Left kidney (tissue), 2 donors: ENCODE measurements around the gene ENPP6. TPM values are rescaled to one million over a fixed set of nuclear protein-coding genes. Genes with fewer than 3 reads are reported as not detected.
"Not testable (repeated sequence)": the region's sequence is repeated elsewhere in the genome, so short reads cannot be mapped to it uniquely, and the experiment has no call there.

ENCODE experiments used
- DNase-seq: peaks from one replicate; pipeline ENCODE4 v3.0.0-alpha.2; 2013
- polyA plus RNA-seq: library from polyadenylated mRNA; unstranded; fragments of 120-200 nt; gene quantifications from one replicate; pipeline ENCODE4 v1.2.1, GENCODE V29; 2013; ENCODE audit not compliant: insufficient read length

ENPP6 gene
- polyA plus RNA-seq, 1 donor: 9.2 TPM

GRCh38 chr4:184237612-184238011 lies 19.9 kb upstream of the ENPP6 start:
- no peak for DNase-seq

GRCh38 chr4:184235526-184235925 lies 17.9 kb upstream of the ENPP6 start:
- no peak for DNase-seq

- DNase-seq: no peak
Observed at GRCh38 chr4:184234155-184234554, 16.5 kb upstream of the ENPP6 start.

GRCh38 chr4:184232975-184233374 lies 15.3 kb upstream of the ENPP6 start:
- DNase-seq: no peak

DNA sequence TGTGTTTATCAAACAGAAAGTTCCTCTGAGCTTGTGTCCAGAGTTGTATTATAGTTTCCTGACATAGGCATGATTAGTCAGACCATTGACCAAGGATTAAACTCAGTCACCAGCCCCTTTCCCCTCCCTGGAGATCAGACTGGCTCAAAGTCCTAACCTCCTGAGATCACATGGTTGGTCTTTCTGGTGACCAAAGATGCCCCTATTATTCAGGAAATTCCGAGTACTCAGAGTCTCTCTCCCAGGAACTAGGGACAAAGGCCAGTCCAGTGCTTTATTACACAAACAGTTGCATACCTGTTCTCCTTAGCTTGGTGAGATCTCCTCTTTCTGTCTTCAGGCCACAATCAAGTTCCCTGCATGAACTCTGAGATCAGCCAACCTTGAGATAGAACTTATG lies 14.5 kb upstream of the ENPP6 start:
- DNase-seq: no peak

- no peak for DNase-seq
Observed at GRCh38 chr4:184231573-184231972, 13.9 kb upstream of the ENPP6 start.

DNA sequence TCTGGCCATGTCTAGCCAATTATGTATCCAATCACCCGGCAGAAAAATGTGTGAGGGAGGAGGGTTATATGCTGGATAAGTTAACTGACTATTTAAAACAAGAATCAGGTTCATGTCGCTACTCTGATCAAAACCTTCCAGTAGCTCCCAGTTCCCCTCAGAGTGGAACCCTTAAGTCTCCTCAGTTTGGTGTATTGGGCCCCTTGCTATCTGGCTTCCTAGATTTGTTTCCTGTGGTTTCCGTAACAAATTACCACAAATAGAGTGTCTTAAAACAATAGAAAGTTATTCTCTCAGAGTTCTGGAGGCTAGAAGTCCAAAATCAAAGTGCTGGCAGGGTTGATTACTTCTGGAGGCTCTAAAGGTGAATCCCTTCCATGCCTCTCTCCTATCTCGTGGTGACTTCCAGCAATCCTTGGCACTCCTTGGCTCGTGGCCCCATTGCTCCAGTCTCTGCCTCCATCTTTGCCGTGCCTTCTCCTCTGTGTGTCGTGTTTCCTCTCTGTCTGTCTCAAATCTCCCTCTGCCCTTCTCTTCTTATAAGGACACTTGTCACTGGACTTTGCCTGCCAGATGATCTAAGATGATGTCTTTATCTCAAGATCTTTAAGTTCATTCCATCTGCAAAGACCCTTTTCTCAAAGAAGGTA lies 10.5 kb upstream of the ENPP6 start:
- DNase-seq: no peak

GRCh38 chr4:184216515-184216914 lies 1.2 kb downstream of the ENPP6 start:
- DNase-seq: no peak

GRCh38 chr4:184215709-184216328 lies 1.9 kb downstream of the ENPP6 start:
- DNase-seq: no peak

- no peak for DNase-seq
Observed at GRCh38 chr4:184214931-184215330, 2.7 kb downstream of the ENPP6 start.

- DNase-seq: not testable (repeated sequence)
Observed at GRCh38 chr4:184207734-184208607, 9.7 kb downstream of the ENPP6 start.

DNA sequence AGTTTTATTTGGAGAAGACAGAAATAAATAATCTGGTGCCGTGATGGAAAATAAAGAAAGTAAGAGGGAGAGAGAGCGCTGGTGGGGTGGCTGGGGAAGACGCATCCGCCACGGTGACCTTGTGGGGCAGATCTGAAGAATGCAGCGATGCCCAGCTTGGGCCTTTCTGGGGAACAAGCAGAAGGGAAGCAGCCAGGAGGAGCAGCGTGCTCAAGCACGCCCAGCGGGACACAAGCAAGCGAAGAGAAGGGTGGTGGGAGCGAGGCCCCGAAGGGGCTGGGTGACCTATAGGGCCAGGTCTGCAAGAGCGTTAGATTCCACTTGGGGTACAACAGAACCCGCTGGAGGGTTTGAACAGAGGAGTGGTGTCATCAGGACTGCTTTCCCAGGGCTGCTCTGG lies 12.4 kb downstream of the ENPP6 start:
- DNase-seq: no peak

GRCh38 chr4:184203300-184203699 lies 14.4 kb downstream of the ENPP6 start:
- DNase-seq: no peak

DNA sequence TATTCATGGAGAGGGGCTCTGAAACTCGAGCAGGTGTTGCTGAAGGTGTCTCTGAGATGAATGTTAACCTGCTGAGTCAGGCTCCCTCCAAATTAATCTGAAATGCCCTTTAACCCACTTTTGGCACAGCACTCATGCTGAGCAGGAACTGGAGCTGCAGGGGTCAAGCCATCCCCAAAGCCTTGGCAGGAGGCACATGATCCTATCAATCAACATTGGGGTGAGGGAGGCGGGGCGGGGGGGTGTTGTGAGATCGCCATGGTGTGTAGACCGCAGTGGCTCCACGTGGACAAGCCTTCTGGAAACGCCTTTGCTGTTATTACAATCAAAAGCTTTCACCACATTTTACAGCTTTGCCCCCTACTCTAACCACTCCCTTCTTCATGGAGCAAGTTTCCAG lies 16.5 kb downstream of the ENPP6 start:
- no peak for DNase-seq

GRCh38 chr4:184200296-184200695 lies 17.4 kb downstream of the ENPP6 start:
- DNase-seq: no peak

DNA sequence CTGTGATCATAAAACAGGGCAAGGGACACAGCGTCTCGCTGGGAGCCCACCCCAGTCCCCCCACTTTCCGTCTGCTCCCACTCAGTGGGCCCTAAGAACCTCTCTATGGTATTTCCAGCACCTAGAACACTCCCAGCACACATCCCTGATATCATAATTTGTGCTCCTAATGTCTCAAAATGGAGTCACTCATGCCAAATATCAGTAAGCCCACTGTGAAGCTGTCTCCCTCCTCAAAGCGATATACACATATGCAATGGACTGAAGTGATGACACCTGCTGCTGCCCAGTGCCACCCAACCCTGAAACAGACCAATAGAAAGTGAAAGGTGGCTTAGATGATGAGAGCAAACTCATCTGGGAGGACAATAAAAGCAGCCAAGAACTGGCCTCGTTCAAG lies 17.9 kb downstream of the ENPP6 start:
- no peak for DNase-seq

DNA sequence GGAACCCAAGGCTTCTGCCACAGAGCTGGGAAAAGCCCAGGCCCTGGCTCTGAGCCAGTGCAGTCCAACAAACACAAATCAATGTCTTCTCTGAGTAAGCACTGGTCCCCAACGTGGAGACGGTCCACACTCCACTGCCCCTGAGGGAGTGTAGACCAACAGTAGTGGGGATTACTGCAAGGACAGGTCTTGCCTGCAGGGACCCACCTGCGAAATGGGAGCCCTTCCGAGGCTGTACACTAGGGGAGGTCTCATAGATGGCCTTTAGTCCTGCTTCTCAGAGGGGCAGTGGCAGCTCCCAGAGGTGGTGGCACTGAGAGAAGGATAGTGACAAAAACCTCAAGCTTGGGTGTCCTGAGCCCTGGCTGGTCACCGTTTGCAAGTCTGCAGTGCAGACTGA lies 19.5 kb downstream of the ENPP6 start:
- no peak for DNase-seq

DNA sequence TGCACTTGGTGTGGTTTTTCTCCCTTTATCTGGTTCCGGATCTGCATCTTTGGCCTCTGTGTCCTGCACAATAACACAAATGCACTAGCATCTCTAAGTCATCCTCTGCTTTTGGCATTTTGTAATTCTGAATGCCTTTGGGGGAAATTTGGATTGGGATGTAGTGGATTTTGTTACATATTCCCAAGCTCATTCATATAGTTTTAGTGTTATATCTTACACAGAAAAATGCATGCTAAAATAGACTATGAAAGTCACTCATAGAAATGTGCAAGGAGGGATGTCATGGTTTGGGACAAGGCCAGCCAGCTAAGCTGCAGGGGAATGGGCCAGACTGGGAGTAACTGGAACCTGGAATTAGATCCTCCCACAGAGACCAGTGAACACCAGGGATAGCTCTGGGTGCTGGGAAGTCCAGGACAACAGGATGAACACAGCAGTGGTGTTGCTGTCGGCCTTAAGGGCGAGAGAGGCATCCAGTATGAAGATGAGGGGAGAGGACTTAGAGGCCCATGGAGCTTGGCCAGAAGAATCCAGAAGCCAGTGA lies 20.1 kb downstream of the ENPP6 start:
- DNase-seq: no peak

DNA sequence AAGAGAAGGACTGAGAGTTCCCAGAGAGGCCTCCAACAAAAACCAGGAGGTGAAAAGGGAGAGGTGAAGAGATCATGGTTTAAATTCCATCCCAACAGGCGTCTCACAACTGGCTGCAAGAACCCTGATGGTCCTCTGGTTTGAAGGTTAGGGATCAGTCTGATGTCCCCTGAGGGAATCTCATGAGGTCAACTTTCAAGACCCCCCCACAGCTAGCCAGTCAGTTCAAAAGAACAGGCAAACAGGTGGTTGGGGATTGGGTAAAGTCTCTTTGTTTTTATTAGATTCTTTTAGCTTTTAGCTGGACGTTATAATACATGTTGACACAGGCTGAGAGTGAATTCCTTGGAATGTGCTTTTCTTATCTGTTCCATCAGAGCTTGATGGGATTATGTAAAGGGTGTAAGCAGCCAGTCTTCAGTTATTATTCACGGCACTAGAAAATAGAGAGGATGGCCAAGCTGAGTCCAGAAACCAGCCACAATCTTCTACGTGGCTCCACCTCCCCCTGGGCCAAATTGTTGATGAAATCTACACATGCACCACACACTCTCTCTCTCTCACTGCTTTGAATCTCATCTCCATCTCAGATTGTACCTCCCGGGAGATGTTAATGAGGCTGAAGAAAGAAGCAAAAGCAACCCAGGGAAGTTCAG lies 20.8 kb downstream of the ENPP6 start:
- DNase-seq: no peak

DNA sequence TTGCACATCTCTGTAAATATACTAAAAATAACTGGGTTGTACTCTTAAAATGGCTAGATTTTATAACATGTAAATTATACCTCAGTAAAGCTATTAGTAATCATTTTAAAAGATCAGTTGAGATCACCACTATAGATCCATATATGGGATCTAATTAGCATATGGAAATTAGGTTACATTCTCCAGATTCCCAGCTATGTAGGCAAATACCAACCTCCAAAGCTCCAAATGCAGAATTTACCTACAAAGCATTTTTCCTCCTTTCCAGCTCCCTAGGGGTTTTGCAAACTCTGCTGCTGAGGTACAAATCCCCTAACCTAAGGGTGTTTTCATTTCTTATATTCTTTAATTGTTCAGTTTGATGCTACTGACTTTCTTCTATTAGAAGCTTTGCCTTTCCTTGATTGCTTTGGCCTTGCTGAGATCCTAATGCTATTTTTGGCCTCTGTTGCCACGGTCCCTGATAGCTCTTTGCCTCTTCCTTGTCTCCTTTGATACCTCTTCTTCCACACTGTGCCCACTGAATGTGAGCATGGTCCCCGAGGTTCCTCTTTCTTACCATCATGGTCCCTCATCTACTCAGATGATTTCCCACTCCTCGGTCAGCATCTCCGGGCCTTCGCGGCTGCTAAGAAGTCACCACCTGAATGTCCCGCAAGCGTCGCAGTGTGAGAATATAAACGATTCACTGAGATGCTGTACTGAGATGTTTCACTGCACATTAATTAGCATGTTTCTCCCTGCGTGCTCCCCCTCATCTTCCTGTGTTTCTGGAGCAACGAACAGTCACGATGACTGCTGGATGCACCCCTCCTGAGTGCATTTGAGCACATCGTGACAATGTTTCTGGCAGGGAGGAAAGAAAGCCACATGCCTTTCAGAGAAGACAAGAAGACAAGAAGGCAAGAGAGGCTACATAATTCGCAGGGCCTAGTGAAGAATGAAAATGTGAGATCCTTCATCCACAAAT lies 23.8 kb downstream of the ENPP6 start:
- no peak for DNase-seq

GRCh38 chr4:184192933-184193332 lies 24.7 kb downstream of the ENPP6 start:
- DNase-seq: no peak
